ENCODE measurements around the gene DNAH9. TPM values are rescaled to one million over a fixed set of nuclear protein-coding genes. Genes with fewer than 3 reads are reported as not detected.

DNAH9 gene
- total and polyA plus RNA-seq, 2 donors (not counting 1 experiment from before 2014, with no cell fraction given): not detected

- Histone ChIP-seq H3K27ac (ENCODE audit: low read length in 2 of 2) (no peak overlapping the region), H3K79me2 (ENCODE audit: control insufficient read depth, insufficient read depth, low read length) (no peaks in the 10 kb centered on the region), H3K36me3 (replicated peaks in 1 of 2; ENCODE audit: control extremely low read depth in 1 of 2, control insufficient read depth in 1 of 2, extremely low read depth in 1 of 2, insufficient read depth in 2 of 2, low read length in 1 of 2) (no peaks in the 10 kb centered on the region), H3K9me3 (ENCODE audit: control extremely low read depth in 1 of 3, control insufficient read depth in 2 of 3, insufficient read depth in 1 of 3, low read length in 2 of 3) (peaks cover 0 to 15% (median 0%) of the 10 kb centered on the region in 3 donors), H3K9ac (ENCODE audit: low read length) (no peak overlapping the region), H3K4me2 (replicated peaks; ENCODE audit: low read depth, low read length, poor library complexity, severe bottlenecking) (no peak overlapping the region), H3K27me3 (replicated peaks in 1 of 4; ENCODE audit: control extremely low read depth in 1 of 4, control insufficient read depth in 3 of 4, insufficient read depth in 4 of 4, low read length in 3 of 4) (peaks cover 0 to 2% (median 0%) of the 10 kb centered on the region in 4 experiments), H2AFZ (ENCODE audit: insufficient read depth, low read depth, low read length, poor library complexity, severe bottlenecking) (no peak overlapping the region), H3K4me1 (ENCODE audit: control insufficient read depth in 2 of 2, insufficient read depth in 2 of 2, low read length in 2 of 2) (no peaks in the 10 kb centered on the region), H3K4me3 (ENCODE audit: control extremely low read depth in 1 of 5, extremely low read depth in 1 of 5, insufficient read depth in 1 of 5, low read depth in 2 of 5, low read length in 4 of 5) (no peak overlapping the region), H4K20me1 (ENCODE audit: control insufficient read depth, insufficient read depth, low read length, poor library complexity, severe bottlenecking) (no peaks in the 10 kb centered on the region)
- WGBS (ENCODE audit: insufficient coverage): 86% methylated on average over 10 of the region's 10 CpGs
- POLR2A ChIA-PET: no interaction called here
- TF ChIP-seq CTCF (IDR thresholded peaks at IDR 0.05) (no peak), EZH2 (IDR thresholded peaks at IDR 0.05; ENCODE audit: borderline replicate concordance, insufficient read depth, low read depth, low read length, poor library complexity, severe bottlenecking) (no peak)
- Mint-ChIP-seq H3K4me1 (no peaks in the 10 kb centered on the region), H3K27ac (no peak overlapping the region), H3K27me3 (peaks cover 3% of the 10 kb centered on the region), H3K9me3 (ENCODE audit: insufficient read depth) (no peaks in the 10 kb centered on the region), H3K4me3 (no peak overlapping the region)
- ATAC-seq (ENCODE audit: low read depth) (no peak), DNase-seq (no peak)
- intact Hi-C loops (cut with micrococcal nuclease): no loop called here
- CTCF ChIA-PET: no interaction called here
These were observed 273.5 kb downstream of the DNAH9 start for GRCh38 chr17:11871773-11872172.

GRCh38 chr17:11874756-11875155 is 276.5 kb downstream of the DNAH9 start:
- Histone ChIP-seq H3K36me3 (replicated peaks in 1 of 2; ENCODE audit: control extremely low read depth in 1 of 2, control insufficient read depth in 1 of 2, extremely low read depth in 1 of 2, insufficient read depth in 2 of 2, low read length in 1 of 2) (no peaks in the 10 kb centered on the region), H3K27ac (ENCODE audit: low read length in 2 of 2) (no peak overlapping the region), H3K27me3 (replicated peaks in 1 of 4; ENCODE audit: control extremely low read depth in 1 of 4, control insufficient read depth in 3 of 4, insufficient read depth in 4 of 4, low read length in 3 of 4) (no peaks in the 10 kb centered on the region), H2AFZ (ENCODE audit: insufficient read depth, low read depth, low read length, poor library complexity, severe bottlenecking) (no peak overlapping the region), H3K9me3 (ENCODE audit: control extremely low read depth in 1 of 3, control insufficient read depth in 2 of 3, insufficient read depth in 1 of 3, low read length in 2 of 3) (peaks cover 0 to 8% (median 0%) of the 10 kb centered on the region in 3 donors), H3K4me3 (ENCODE audit: control extremely low read depth in 1 of 5, extremely low read depth in 1 of 5, insufficient read depth in 1 of 5, low read depth in 2 of 5, low read length in 4 of 5) (no peak overlapping the region), H3K79me2 (ENCODE audit: control insufficient read depth, insufficient read depth, low read length) (no peaks in the 10 kb centered on the region), H3K9ac (ENCODE audit: low read length) (no peak overlapping the region), H3K4me2 (replicated peaks; ENCODE audit: low read depth, low read length, poor library complexity, severe bottlenecking) (no peak overlapping the region), H3K4me1 (ENCODE audit: control insufficient read depth in 2 of 2, insufficient read depth in 2 of 2, low read length in 2 of 2) (no peaks in the 10 kb centered on the region), H4K20me1 (ENCODE audit: control insufficient read depth, insufficient read depth, low read length, poor library complexity, severe bottlenecking) (no peaks in the 10 kb centered on the region)
- intact Hi-C loops (cut with micrococcal nuclease): no loop called here
- no peak for DNase-seq
- 93% methylated on average over 6 of the region's 7 CpGs for WGBS (ENCODE audit: insufficient coverage)
- Mint-ChIP-seq H3K27ac (no peak overlapping the region), H3K4me3 (no peak overlapping the region), H3K27me3 (peaks cover 3% of the 10 kb centered on the region), H3K4me1 (no peaks in the 10 kb centered on the region), H3K9me3 (ENCODE audit: insufficient read depth) (no peaks in the 10 kb centered on the region)
- no peak for TF ChIP-seq CTCF (IDR thresholded peaks at IDR 0.05)
- TF ChIP-seq EZH2 (IDR thresholded peaks at IDR 0.05; ENCODE audit: borderline replicate concordance, insufficient read depth, low read depth, low read length, poor library complexity, severe bottlenecking): no peak
- ATAC-seq (ENCODE audit: low read depth): no peak
- CTCF ChIA-PET: no interaction called here
- POLR2A ChIA-PET: no interaction called here
